RWPE2 (cell line): Measurements from ENCODE around the gene COPZ2.
"Not testable (repeated sequence)": the region's sequence is repeated elsewhere in the genome, so short reads cannot be mapped to it uniquely, and the experiment has no call there.

ENCODE experiments used
- ATAC-seq: fragments of 200-7000 bp; cut with Tn5 transposase; 3 replicates; pipeline ENCODE4 v1.9.1; 2021; ENCODE audit warnings: low read depth
- DNase-seq: peaks from one replicate; pipeline ENCODE4 v3.0.0-alpha.2; 2020; ENCODE audit warnings: low spot score
- H3K27ac ChIP-seq: fragments of 450-650 bp; 2 replicates; pipeline ENCODE4 v1.5.1; 2017; ENCODE audit warnings: mild to moderate bottlenecking; ENCODE audit not compliant: poor library complexity, severe bottlenecking
- H3K27me3 ChIP-seq: fragments of 250-450 bp; sonication (Bioruptor Pico); 2 replicates; pipeline ENCODE4 v1.5.1; 2021; ENCODE audit warnings: mild to moderate bottlenecking, moderate library complexity; ENCODE audit not compliant: insufficient read depth, poor library complexity, severe bottlenecking
- H3K36me3 ChIP-seq: fragments of 250-450 bp; sonication (Bioruptor Pico); 2 replicates; pipeline ENCODE4 v1.5.1; 2020; ENCODE audit warnings: low read depth, mild to moderate bottlenecking, moderate library complexity
- H3K4me1 ChIP-seq: fragments of 250-450 bp; sonication (Bioruptor Pico); 2 replicates; pipeline ENCODE4 v1.5.1; 2021; ENCODE audit warnings: mild to moderate bottlenecking, moderate library complexity; ENCODE audit not compliant: insufficient read depth, poor library complexity, severe bottlenecking
- H3K4me3 ChIP-seq: fragments of 250-450 bp; sonication (Bioruptor Pico); 2 replicates; pipeline ENCODE4 v1.5.1; 2021; ENCODE audit warnings: mild to moderate bottlenecking, moderate library complexity; ENCODE audit not compliant: severe bottlenecking
- H3K9me3 ChIP-seq: fragments of 250-450 bp; sonication (Bioruptor Pico); 2 replicates; pipeline ENCODE4 v1.5.1; 2021; ENCODE audit warnings: mild to moderate bottlenecking, moderate library complexity; ENCODE audit not compliant: severe bottlenecking
- CTCF ChIP-seq: fragments of 450-650 bp; IDR thresholded peaks from one replicate; pipeline ENCODE4 v1.5.1; 2017; ENCODE audit warnings: mild to moderate bottlenecking, moderate library complexity; ENCODE audit not compliant: poor library complexity, severe bottlenecking

The COPZ2 gene

GRCh38 chr17:48022901-48023300, 14.7 kb downstream of the COPZ2 start:
- H3K27me3 ChIP-seq: no peaks in the 10 kb centered on the region
- no peak for ATAC-seq
- no peak overlapping the region for H3K4me3 ChIP-seq
- peaks cover 18% of the 10 kb centered on the region for H3K4me1 ChIP-seq
- H3K36me3 ChIP-seq: no peaks in the 10 kb centered on the region
- DNase-seq: no peak
- no peak for TF ChIP-seq CTCF
- no peaks in the 10 kb centered on the region for H3K9me3 ChIP-seq
- H3K27ac ChIP-seq: peak overlapping the region; percentile 76

GRCh38 chr17:48021934-48022333, 15.7 kb downstream of the COPZ2 start:
- no peaks in the 10 kb centered on the region for H3K27me3 ChIP-seq
- no peak for DNase-seq
- peaks cover 16% of the 10 kb centered on the region for H3K4me1 ChIP-seq
- no peak for TF ChIP-seq CTCF
- H3K36me3 ChIP-seq: no peaks in the 10 kb centered on the region
- no peak for ATAC-seq
- no peaks in the 10 kb centered on the region for H3K9me3 ChIP-seq
- no peak overlapping the region for H3K4me3 ChIP-seq
- no peak overlapping the region for H3K27ac ChIP-seq

GRCh38 chr17:48017817-48018158, 19.8 kb downstream of the COPZ2 start:
- DNase-seq, H3K4me1 ChIP-seq, H3K27me3 ChIP-seq, ATAC-seq, H3K36me3 ChIP-seq, H3K4me3 ChIP-seq, H3K27ac ChIP-seq, H3K9me3 ChIP-seq: not testable (repeated sequence)

GRCh38 chr17:48016112-48016511, 21.5 kb downstream of the COPZ2 start:
- no peak for TF ChIP-seq CTCF
- H3K27me3 ChIP-seq: no peaks in the 10 kb centered on the region
- H3K9me3 ChIP-seq: no peaks in the 10 kb centered on the region
- no peaks in the 10 kb centered on the region for H3K4me1 ChIP-seq
- no peaks in the 10 kb centered on the region for H3K36me3 ChIP-seq
- no peak overlapping the region for H3K27ac ChIP-seq
- 0 out of 3 replicates have a peak, but pooled peaks have one; percentile 13 for ATAC-seq
- no peak overlapping the region for H3K4me3 ChIP-seq
- DNase-seq: no peak

GRCh38 chr17:48014595-48015111, 22.9 kb downstream of the COPZ2 start:
- DNase-seq (no peak), ATAC-seq (no peak)
- no peaks in the 10 kb centered on the region for H3K36me3 ChIP-seq
- no peaks in the 10 kb centered on the region for H3K27me3 ChIP-seq
- no peak overlapping the region for H3K4me3 ChIP-seq
- TF ChIP-seq CTCF: no peak
- no peaks in the 10 kb centered on the region for H3K4me1 ChIP-seq
- no peak overlapping the region for H3K27ac ChIP-seq
- H3K9me3 ChIP-seq: no peaks in the 10 kb centered on the region
